ENCODE results near the gene STK17A. TPM values are rescaled to one million over a fixed set of nuclear protein-coding genes. Genes with fewer than 3 reads are reported as not detected.
A peak's percentile ranks its signal among the peaks of the same experiment; 100 is the strongest.

STK17A gene
- total RNA-seq = 55.2 and 79.5 TPM in 2 replicates

DNA sequence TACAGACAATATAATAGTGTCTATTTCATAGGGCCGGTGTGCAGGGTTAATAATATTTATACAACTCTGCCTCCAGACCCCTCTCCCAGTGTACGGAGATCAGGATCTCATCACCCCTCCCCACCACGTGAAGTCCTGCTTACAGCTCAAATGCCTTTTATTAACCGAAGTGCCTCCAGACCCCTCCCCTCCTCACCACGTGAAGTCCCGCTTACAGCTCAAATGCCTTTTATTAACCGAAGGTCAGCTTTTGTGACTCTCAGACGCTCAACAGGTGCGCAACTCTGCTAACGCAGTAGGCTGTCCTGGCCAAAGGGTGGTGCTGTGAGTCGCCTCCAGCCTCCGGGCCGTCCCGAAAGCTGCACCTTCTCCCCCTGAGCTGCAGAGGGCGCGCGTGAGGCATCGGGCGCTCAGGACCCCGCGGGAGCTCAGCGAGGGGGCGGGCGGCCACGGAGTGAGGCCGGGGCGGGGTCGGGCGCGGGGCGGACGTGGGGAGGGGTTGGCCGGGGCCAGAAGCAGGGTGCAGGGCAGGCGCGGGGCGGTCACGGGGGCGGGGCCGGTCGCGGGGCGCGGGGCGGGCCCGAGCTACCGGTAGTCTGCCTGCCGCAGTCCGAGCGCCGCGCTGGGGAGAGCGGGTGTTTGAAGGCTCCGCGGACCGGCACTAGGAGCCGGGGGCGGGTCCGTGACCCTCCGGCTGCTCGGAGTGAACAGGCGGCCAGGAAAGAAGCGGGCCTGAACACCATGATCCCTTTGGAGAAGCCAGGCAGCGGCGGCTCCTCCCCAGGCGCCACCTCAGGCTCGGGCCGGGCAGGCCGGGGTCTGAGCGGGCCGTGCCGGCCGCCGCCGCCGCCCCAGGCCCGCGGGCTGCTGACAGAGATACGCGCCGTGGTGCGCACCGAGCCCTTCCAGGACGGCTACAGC is at the start of gene STK17A:
TSS of gene STK17A (plus strand) at position 606 of the 921 bp plus-strand sequence. CDS start at position 742, 136 bp downstream.
- Histone ChIP-seq H3K4me3 (ENCODE audit: low read depth, low read length) (peak within 1 kb of the TSS; percentile 98), H3K36me3 (ENCODE audit: control insufficient read depth, insufficient read depth, low read length) (no peaks in the 10 kb centered on the region), H3K27me3 (ENCODE audit: control insufficient read depth, insufficient read depth, low read length) (no peaks in the 10 kb centered on the region)
- TF ChIP-seq, protein P1, sequence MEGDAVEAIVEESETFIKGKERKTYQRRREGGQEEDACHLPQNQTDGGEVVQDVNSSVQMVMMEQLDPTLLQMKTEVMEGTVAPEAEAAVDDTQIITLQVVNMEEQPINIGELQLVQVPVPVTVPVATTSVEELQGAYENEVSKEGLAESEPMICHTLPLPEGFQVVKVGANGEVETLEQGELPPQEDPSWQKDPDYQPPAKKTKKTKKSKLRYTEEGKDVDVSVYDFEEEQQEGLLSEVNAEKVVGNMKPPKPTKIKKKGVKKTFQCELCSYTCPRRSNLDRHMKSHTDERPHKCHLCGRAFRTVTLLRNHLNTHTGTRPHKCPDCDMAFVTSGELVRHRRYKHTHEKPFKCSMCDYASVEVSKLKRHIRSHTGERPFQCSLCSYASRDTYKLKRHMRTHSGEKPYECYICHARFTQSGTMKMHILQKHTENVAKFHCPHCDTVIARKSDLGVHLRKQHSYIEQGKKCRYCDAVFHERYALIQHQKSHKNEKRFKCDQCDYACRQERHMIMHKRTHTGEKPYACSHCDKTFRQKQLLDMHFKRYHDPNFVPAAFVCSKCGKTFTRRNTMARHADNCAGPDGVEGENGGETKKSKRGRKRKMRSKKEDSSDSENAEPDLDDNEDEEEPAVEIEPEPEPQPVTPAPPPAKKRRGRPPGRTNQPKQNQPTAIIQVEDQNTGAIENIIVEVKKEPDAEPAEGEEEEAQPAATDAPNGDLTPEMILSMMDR (IDR thresholded peaks at IDR 0.05; ENCODE audit: insufficient read depth, low read length, severe bottlenecking) = peak; percentile 99
- FAIRE-seq (no peak), DNase-seq (ENCODE audit: low read depth) (peak; percentile 78)

DNA sequence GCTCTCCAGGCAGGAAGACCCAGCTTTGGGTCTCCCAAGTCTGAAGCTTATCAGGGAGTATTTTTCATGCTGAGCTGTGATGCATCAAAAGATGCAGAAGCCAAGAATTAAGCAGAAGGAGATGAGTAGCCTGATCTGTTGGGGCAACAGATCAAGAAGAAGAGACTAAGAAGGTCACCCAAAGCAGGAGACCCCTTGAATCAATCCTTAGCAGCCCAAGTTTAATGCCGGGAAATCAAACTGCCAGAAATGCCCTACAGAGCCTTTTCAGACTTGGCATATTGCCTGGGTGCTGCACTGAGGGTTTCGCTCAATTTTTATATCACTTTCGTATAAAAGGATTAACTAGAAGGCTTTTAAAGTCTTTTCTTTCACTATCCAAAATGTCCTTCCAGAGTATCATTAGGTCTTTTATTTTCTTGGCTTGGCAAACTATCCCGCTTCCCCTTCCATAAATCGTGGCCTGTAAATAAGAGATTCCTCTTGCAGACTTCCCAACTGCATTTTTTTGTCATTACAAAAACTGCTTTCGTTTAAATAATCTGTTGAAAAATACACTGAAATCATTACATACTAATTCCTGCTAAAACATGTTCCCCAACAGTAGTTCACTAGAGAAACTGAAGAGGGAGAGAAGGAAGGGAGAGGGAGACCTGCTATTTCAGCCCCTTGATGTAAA is 49.0 kb upstream of the STK17A start:
- Histone ChIP-seq H3K4me3 (ENCODE audit: low read depth, low read length) (no peak overlapping the region), H3K36me3 (ENCODE audit: control insufficient read depth, insufficient read depth, low read length) (no peaks in the 10 kb centered on the region), H3K27me3 (ENCODE audit: control insufficient read depth, insufficient read depth, low read length) (no peaks in the 10 kb centered on the region)
- DNase-seq (ENCODE audit: low read depth) (peak; percentile 32), FAIRE-seq (no peak)
- TF ChIP-seq, protein P1 (IDR thresholded peaks at IDR 0.05; ENCODE audit: insufficient read depth, low read length, severe bottlenecking) = no peak

DNA sequence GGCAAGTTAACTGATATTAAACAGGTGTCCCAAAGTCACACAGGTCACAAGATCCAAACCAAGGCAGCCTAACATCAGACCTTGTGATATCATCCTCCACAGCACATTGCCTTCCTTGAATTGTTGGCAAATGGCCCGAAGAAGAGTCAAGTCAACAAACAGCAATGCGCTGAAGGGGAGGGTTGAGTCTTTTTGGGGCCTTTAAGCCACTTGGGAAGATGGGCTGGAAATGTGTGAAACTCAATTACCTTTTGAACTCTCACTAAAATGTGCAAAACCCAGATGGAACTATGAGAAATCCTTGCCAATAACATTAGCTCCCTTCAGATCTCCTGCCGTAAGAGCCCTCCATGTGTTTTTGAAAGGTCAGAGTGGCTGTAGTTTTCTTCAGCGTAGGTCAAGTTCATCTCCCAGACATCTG is 47.9 kb upstream of the STK17A start:
- no peak overlapping the region for H3K4me3 ChIP-seq (ENCODE audit: low read depth, low read length)
- TF ChIP-seq, protein P1 (IDR thresholded peaks at IDR 0.05; ENCODE audit: insufficient read depth, low read length, severe bottlenecking) = no peak
- FAIRE-seq (peak; percentile 75), DNase-seq (ENCODE audit: low read depth) (no peak)
- no peaks in the 10 kb centered on the region for H3K36me3 ChIP-seq (ENCODE audit: control insufficient read depth, insufficient read depth, low read length)
- H3K27me3 ChIP-seq (ENCODE audit: control insufficient read depth, insufficient read depth, low read length) = no peaks in the 10 kb centered on the region

DNA sequence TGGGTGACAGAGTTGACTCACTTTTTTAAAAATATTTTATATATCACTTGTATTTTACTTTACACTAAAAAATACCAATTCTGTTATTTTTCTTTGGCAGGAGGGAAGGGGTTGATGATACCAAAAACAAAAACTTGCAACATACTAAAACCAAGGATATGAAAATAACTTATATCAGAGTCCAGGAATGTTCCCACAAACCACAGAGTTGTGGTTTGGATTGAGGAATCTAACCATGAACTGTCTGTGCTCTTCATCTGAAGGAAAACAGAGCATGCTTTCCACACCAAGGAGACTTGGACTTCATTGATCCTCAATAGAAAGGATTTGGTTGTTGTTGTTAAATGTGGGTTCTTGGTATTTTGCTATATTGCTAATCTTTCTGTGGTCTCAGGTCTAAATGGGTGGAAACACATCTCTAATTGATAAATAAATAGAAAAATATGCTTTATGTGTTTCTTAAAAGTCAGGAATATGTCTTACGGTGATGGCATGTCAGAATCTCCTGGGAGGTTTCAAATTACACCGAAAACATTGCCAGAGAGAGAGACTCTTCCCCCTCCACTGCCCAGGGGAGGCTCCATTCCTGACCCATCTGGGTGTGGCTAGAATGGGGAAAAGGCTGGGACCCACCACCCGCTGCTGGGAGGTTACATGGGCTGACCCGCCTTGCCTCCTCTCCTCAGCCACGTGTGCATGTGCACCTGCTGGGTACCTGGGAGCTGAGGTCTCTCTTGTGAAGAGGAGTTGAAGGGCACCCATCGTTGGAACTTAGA is 46.9 kb upstream of the STK17A start:
- Histone ChIP-seq H3K27me3 (ENCODE audit: control insufficient read depth, insufficient read depth, low read length) (no peaks in the 10 kb centered on the region), H3K36me3 (ENCODE audit: control insufficient read depth, insufficient read depth, low read length) (no peaks in the 10 kb centered on the region), H3K4me3 (ENCODE audit: low read depth, low read length) (no peak overlapping the region)
- DNase-seq (ENCODE audit: low read depth) (peak; percentile 80), FAIRE-seq (no peak)
- TF ChIP-seq, protein P1 (IDR thresholded peaks at IDR 0.05; ENCODE audit: insufficient read depth, low read length, severe bottlenecking) = no peak

DNA sequence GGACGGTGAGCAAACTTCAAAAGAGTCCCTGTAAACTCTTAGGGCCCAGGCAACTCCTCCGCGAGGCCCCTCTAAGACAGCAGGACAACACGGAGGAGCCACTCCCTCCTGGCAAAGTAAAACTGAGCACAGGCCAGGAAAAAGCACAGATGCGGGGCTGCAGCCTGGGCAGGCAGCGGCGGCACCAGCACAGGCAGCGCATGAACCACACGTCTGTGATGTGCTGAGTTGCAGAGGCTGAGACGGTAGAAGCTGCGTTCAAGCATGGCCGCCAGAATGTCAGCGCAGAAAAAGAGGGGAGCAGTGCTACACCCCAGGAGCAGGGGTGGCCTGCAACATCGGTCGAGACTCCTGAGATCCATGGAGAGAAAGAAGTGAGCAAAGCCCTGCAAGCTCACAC is 46.1 kb upstream of the STK17A start:
- H3K27me3 ChIP-seq (ENCODE audit: control insufficient read depth, insufficient read depth, low read length) = no peaks in the 10 kb centered on the region
- TF ChIP-seq, protein P1 (IDR thresholded peaks at IDR 0.05; ENCODE audit: insufficient read depth, low read length, severe bottlenecking) = no peak
- no peak overlapping the region for H3K4me3 ChIP-seq (ENCODE audit: low read depth, low read length)
- DNase-seq (ENCODE audit: low read depth) (no peak), FAIRE-seq (no peak)
- H3K36me3 ChIP-seq (ENCODE audit: control insufficient read depth, insufficient read depth, low read length) = no peaks in the 10 kb centered on the region

Measured in bronchial epithelial cell (primary cell).